SK-N-SH (cell line): ENCODE data around the gene RHOU. TPM values are rescaled to one million over a fixed set of nuclear protein-coding genes. Genes with fewer than 3 reads are reported as not detected.

Experiments used
- CTCF ChIA-PET: fragments of 300-600, 350-600 bp; formaldehyde crosslinking; extraction: SDS; loops from one replicate; lab custom pipeline; 2021; lab: Yijun Ruan, JAX
- POLR2A ChIA-PET: fragments of 350-600 bp; sonication (Branson Sonifier 250); formaldehyde crosslinking; extraction: SDS; loops from one replicate; lab custom pipeline; 2020; ENCODE audit warnings: antibody characterized with exemption, inconsistent platforms; lab: Yijun Ruan, JAX
- DNase-seq: peaks from one replicate; pipeline ENCODE4 v3.0.0; 2012
- H2AFZ ChIP-seq: fragments of 200-600 bp; sonication (generic); 2 replicates; pipeline ENCODE4 v1.8.1; 2016; ENCODE audit warnings: antibody characterized with exemption, mild to moderate bottlenecking, low read depth
- H3F3A ChIP-seq: fragments of 200-600 bp; sonication (generic); replicated peaks from 2 replicates; pipeline ENCODE3; 2016; ENCODE audit warnings: antibody characterized with exemption, mild to moderate bottlenecking; ENCODE audit not compliant: insufficient read depth
- H3K27ac ChIP-seq, 2 experiments: fragments of 200-500 bp in 1 of 2; fragments of 200-600 bp in 1 of 2; sonication (Bioruptor generic) in 1 of 2; sonication (generic), shearing (Covaris generic) in 1 of 2; 2 replicates each; pipeline versions ENCODE4 v1.5.1 to v1.6.1; 2014 to 2016; ENCODE audit warnings: low read depth in 2 of 2, inconsistent platforms in 1 of 2, low read length in 1 of 2, mild to moderate bottlenecking in 1 of 2, mixed read lengths in 1 of 2
- H3K27me3 ChIP-seq: fragments of 200-600 bp; sonication (generic), shearing (Covaris generic); 2 replicates; pipeline ENCODE4 v1.6.1; 2016; ENCODE audit warnings: mixed run types; ENCODE audit not compliant: insufficient read depth
- H3K36me3 ChIP-seq, 2 experiments: fragments of 200-500 bp in 1 of 2; fragments of 200-600 bp in 1 of 2; sonication (Bioruptor generic) in 1 of 2; sonication (generic) in 1 of 2; replicated peaks in 1 of 2; 2 replicates each; pipeline versions ENCODE3 to v1.5.1; 2014 to 2016; ENCODE audit warnings: low read length in 1 of 2, mild to moderate bottlenecking in 1 of 2; ENCODE audit not compliant: insufficient read depth in 2 of 2, control insufficient read depth in 1 of 2
- H3K4me1 ChIP-seq, 2 experiments: fragments of 200-500 bp in 1 of 2; fragments of 200-600 bp in 1 of 2; sonication (Bioruptor generic) in 1 of 2; sonication (generic), shearing (Covaris generic) in 1 of 2; 2 replicates each; pipeline versions ENCODE4 v1.5.1 to v1.6.1; 2014 to 2016; ENCODE audit warnings: low read depth in 1 of 2, low read length in 1 of 2, mixed run types in 1 of 2; ENCODE audit not compliant: insufficient read depth in 2 of 2, control insufficient read depth in 1 of 2
- H3K4me2 ChIP-seq: fragments of 200-600 bp; sonication (generic), shearing (Covaris generic); 2 replicates; pipeline ENCODE4 v1.6.1; 2017; ENCODE audit warnings: mixed run types
- H3K4me3 ChIP-seq, 2 experiments: fragments of 200-500 bp in 1 of 2; fragments of 200-600 bp in 1 of 2; sonication (Bioruptor generic) in 1 of 2; sonication (generic), shearing (Covaris generic) in 1 of 2; 2 replicates each; pipeline versions ENCODE4 v1.5.1 to v1.8.1; 2014 to 2016; ENCODE audit warnings: low read depth in 2 of 2, inconsistent platforms in 1 of 2, low read length in 1 of 2, mild to moderate bottlenecking in 1 of 2, mixed read lengths in 1 of 2, moderate library complexity in 1 of 2
- H3K79me2 ChIP-seq: fragments of 200-600 bp; sonication (generic); 2 replicates; pipeline ENCODE4 v1.8.1; 2017; ENCODE audit warnings: mild to moderate bottlenecking; ENCODE audit not compliant: insufficient read depth
- H3K9ac ChIP-seq: fragments of 200-600 bp; sonication (generic); 2 replicates; pipeline ENCODE4 v1.6.1; 2017; ENCODE audit warnings: mixed run types
- H3K9me2 ChIP-seq: fragments of 200-600 bp; sonication (generic); 2 replicates; pipeline ENCODE4 v1.6.1; 2017; ENCODE audit warnings: mixed run types
- H3K9me3 ChIP-seq: fragments of 200-600 bp; sonication (generic); 2 replicates; pipeline ENCODE4 v1.6.1; 2017; ENCODE audit warnings: mixed run types, mild to moderate bottlenecking, moderate library complexity
- H4K20me1 ChIP-seq: fragments of 200-600 bp; sonication (generic); 2 replicates; pipeline ENCODE4 v1.6.1; 2017; ENCODE audit warnings: mild to moderate bottlenecking, mixed run types; ENCODE audit not compliant: insufficient read depth
- FOXJ3 ChIP-seq: sonication (generic); formaldehyde crosslinking; IDR thresholded peaks from 2 replicates; pipeline ENCODE4 v1.5.1; 2020; ENCODE audit warnings: mild to moderate bottlenecking, missing genetic modification reagents
- FOXM1 ChIP-seq: IDR thresholded peaks from 2 replicates; pipeline ENCODE4 v1.4.0; 2012; ENCODE audit warnings: low read depth, mild to moderate bottlenecking
- NRF1 ChIP-seq: IDR thresholded peaks from 2 replicates; pipeline ENCODE4 v1.6.1; 2012; ENCODE audit warnings: low read depth, mild to moderate bottlenecking, low read length
- REST ChIP-seq: IDR thresholded peaks from 2 replicates; pipeline ENCODE4 v1.6.1; 2012; ENCODE audit warnings: mild to moderate bottlenecking, low read depth, low read length, moderate library complexity
- RFX5 ChIP-seq: IDR thresholded peaks from 2 replicates; pipeline ENCODE4 v1.6.1; 2012; ENCODE audit warnings: mild to moderate bottlenecking, improper control_type of control experiment, low read length
- SIN3A ChIP-seq: IDR thresholded peaks from 2 replicates; pipeline ENCODE4 v1.6.1; 2012; ENCODE audit warnings: low read depth, mild to moderate bottlenecking, low read length, moderate library complexity, borderline replicate concordance
- TCF12 ChIP-seq: IDR thresholded peaks from 2 replicates; pipeline ENCODE4 v1.4.0; 2012
- TEAD4 ChIP-seq: IDR thresholded peaks from 2 replicates; pipeline ENCODE4 v1.4.0; 2012; ENCODE audit warnings: mild to moderate bottlenecking, borderline replicate concordance; ENCODE audit not compliant: insufficient read depth
- ZBTB33 ChIP-seq: IDR thresholded peaks from 2 replicates; pipeline ENCODE4 v1.4.0; 2012; ENCODE audit warnings: low read depth, borderline replicate concordance
- WGBS: methylation state at CpG from one replicate; pipeline ENCODE4 v1.1.6; 2017; ENCODE audit warnings: low lambda C conversion rate; 5-methylcytosine and 5-hydroxymethylcytosine counted together
- polyA plus RNA-seq, 3 experiments: library from polyadenylated mRNA; depleted of rRNA; stranded (reverse); fragments of >200 nt; gene quantifications; 2 replicates each; pipeline ENCODE4 v1.2.3, GENCODE V29; 2012
- TF ChIP-seq, protein P1 (sequence below): fragments of 150-350 bp; IDR thresholded peaks from 2 replicates; pipeline ENCODE4 v1.6.1; 2017; ENCODE audit warnings: antibody characterized with exemption, low read length, low read depth, borderline replicate concordance

The RHOU gene
- polyA plus RNA-seq, 1 of the 3 experiments (the other 2 are of a cell fraction) = 0.36 TPM

DNA sequence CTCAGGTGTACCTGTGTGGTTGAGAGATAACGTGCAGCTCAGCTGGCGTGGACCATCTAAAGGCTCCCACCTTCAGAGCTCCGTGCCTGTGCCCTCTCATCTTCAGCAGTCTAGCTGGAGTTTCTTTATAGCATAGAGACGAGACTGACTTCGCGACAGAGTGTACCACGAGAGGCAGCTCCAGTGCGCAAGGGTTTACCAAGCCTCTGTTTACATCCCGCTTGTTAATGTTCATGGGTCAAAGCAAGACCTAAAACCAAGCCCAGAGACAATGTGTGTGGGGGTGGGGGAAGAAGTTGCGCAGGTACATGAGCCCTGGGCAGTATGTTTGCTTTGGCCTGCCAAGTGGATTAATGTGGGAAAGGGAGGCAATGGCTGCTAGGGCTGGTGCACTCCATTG, 15.6 kb downstream of the RHOU start (continued):
- TF ChIP-seq, protein P1, sequence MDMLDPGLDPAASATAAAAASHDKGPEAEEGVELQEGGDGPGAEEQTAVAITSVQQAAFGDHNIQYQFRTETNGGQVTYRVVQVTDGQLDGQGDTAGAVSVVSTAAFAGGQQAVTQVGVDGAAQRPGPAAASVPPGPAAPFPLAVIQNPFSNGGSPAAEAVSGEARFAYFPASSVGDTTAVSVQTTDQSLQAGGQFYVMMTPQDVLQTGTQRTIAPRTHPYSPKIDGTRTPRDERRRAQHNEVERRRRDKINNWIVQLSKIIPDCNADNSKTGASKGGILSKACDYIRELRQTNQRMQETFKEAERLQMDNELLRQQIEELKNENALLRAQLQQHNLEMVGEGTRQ = no peak
- TF ChIP-seq FOXJ3 (no peak), SIN3A (no peak), RFX5 (no peak), TCF12 (no peak), NRF1 (no peak), TEAD4 (no peak), ZBTB33 (no peak), FOXM1 (no peak)

DNA sequence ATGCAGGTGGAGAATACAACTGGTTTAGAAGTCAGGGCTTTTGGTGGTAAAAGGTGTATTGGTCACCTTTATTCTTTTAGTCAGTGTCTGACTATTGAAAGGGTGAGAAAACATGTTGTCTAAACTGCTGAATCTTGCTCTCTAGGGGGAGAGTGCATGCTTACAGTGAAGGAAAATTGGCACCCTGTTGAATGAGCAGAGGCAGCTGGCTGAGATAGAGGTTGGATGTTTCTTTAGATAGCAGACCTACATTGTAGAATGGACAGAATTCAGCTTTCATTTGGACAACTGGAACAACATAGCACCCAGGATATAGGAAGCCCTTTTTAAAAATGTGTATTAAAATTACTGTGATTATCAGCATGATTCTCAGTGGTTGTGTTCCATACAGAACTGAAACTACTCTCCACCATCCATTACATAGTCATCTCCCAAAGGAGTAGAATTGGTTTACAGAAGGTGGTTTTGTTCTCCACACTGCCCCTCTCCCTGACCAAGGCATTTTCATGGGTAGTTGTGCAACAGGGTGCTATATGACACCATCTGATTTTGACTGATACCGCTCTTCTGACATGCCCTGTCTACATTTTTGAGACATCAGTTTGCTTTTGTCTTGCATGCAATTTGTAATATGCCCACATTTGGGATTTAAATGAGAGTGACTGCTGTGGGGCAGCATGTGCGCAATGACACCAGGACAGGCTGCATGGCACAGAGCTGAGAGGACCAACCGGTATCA, 16.2 kb downstream of the RHOU start:
- Histone ChIP-seq H3K4me2 (no peak overlapping the region), H3K9me2 (no peaks in the 10 kb centered on the region), H3K79me2 (no peaks in the 10 kb centered on the region), H4K20me1 (no peaks in the 10 kb centered on the region), H3K36me3 (no peaks in the 10 kb centered on the region), H2AFZ (no peak overlapping the region), H3F3A (no peaks in the 10 kb centered on the region), H3K27me3 (no peaks in the 10 kb centered on the region; the same call in 1 of the 2 replicates), H3K9me3 (no peaks in the 10 kb centered on the region), H3K27ac (no peak overlapping the region), H3K4me3 (no peak overlapping the region), H3K4me1 (peaks cover 0 to 5% of the 10 kb centered on the region in 2 experiments; a peak in 1 of 4 replicates), H3K9ac (no peak overlapping the region)
- DNase-seq = no peak
- POLR2A ChIA-PET = no interaction called here
- WGBS = 69% methylated on average over 3 of the region's 3 CpGs
- CTCF ChIA-PET = no interaction called here
- TF ChIP-seq REST = no peak
